MM.1S (cell line): ENCODE results near the gene CPNE2.

ENCODE experiments used
- CTCF ChIP-seq: fragments of 300-600 bp; sonication (generic); IDR thresholded peaks from 2 replicates; pipeline ENCODE4 v1.5.1; 2016; ENCODE audit warnings: antibody characterized with exemption, low read length, mixed read lengths
- EZH2 ChIP-seq: fragments of 300-600 bp; sonication (generic); optimal IDR thresholded peaks from 2 replicates; pipeline ENCODE3; 2017; ENCODE audit warnings: low read depth, mild to moderate bottlenecking, antibody characterized with exemption, low read length, mixed read lengths
- EZH2phosphoT487 ChIP-seq: fragments of 300-600 bp; sonication (generic); IDR thresholded peaks from 2 replicates; pipeline ENCODE4 v1.6.1; 2018; ENCODE audit warnings: antibody characterized with exemption, low read length

- TF ChIP-seq CTCF (no peak), EZH2phosphoT487 (no peak), EZH2 (no peak)
Observed at GRCh38 chr16:57133886-57134285, 41.5 kb downstream of the CPNE2 start.
